ENCODE results near the gene KISS1R. TPM values are rescaled to one million over a fixed set of nuclear protein-coding genes. Genes with fewer than 3 reads are reported as not detected.

KISS1R gene
- total RNA-seq, 4 donors from 2014 or later, result 0.29 TPM; not detected in 3

DNA sequence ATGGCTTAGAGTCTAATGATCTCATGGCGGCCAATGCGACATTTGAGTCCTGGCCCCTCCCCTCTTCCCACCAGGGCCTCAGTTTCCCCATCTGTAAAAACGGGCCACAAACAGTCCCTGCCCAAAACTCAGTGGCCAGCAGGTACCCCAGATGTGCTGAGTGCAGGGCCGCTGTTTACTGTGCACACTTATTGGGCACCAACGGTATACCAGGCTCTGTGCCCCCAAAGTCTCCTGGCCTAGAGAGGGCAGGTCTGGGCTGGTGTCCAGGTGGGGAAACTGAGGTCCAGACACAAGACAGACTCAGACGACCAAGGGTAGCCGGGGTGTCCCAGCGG is 43.4 kb downstream of the KISS1R start:
- H3K4me1 ChIP-seq, result peaks cover 5% of the 10 kb centered on the region
- no peak overlapping the region for H3K4me3 ChIP-seq
- H3K27ac ChIP-seq, result no peak overlapping the region
- peaks cover 10% of the 10 kb centered on the region for H3K36me3 ChIP-seq
- DNase-seq (ENCODE audit: low spot score in 2 of 2), result no peak
- no peak for TF ChIP-seq POLR2AphosphoS5 (IDR thresholded peaks at IDR 0.05)
- TF ChIP-seq EP300 (IDR thresholded peaks at IDR 0.05), result no peak
- no peak for TF ChIP-seq POLR2A (IDR thresholded peaks at IDR 0.05)
- TF ChIP-seq, protein P1, sequence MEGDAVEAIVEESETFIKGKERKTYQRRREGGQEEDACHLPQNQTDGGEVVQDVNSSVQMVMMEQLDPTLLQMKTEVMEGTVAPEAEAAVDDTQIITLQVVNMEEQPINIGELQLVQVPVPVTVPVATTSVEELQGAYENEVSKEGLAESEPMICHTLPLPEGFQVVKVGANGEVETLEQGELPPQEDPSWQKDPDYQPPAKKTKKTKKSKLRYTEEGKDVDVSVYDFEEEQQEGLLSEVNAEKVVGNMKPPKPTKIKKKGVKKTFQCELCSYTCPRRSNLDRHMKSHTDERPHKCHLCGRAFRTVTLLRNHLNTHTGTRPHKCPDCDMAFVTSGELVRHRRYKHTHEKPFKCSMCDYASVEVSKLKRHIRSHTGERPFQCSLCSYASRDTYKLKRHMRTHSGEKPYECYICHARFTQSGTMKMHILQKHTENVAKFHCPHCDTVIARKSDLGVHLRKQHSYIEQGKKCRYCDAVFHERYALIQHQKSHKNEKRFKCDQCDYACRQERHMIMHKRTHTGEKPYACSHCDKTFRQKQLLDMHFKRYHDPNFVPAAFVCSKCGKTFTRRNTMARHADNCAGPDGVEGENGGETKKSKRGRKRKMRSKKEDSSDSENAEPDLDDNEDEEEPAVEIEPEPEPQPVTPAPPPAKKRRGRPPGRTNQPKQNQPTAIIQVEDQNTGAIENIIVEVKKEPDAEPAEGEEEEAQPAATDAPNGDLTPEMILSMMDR (IDR thresholded peaks at IDR 0.05), result no peak
- H3K9me3 ChIP-seq, result no peaks in the 10 kb centered on the region
- no peaks in the 10 kb centered on the region for H3K27me3 ChIP-seq
- 74% methylated on average over 5 of the region's 8 CpGs for WGBS

DNA sequence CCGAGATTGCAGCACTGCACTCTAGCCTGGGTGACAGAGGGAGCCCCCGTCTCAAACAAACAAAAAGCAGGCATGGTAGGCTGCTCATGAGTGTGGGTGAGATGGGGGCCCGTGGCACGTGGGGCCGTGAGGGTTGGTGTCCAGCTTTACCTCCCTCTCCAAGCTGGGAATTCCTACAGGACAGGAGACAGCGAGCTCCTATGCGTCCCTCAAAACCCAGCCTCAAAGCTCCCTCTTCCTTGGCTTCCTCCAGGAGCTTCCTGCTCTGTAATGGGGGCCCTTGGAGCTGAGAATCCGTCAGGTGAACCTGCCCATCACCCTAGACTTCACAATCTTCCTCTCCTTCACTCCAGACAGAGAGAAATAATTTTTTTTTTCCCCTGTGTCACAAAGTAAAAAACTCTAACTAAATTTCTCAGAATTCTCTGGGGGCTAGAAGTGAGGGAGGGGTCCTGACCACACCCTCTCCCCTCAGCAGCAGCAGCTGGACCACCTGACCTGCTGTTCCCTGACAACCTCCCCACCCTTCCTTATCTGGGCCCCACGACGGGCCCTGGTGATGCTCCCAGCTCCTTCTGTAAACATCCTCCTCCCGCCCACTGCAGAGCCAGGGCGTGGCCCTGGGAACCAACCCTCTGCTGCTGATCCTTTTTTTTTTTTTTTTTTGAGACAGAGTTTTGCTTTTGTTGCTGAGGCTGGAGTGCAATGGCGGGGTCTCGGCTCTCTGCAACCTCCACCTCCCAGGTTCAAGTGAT is 44.9 kb downstream of the KISS1R start:
- Histone ChIP-seq H3K4me1 (peaks cover 5% of the 10 kb centered on the region), H3K27me3 (no peaks in the 10 kb centered on the region), H3K9me3 (no peaks in the 10 kb centered on the region), H3K4me3 (no peak overlapping the region), H3K36me3 (peaks cover 17% of the 10 kb centered on the region), H3K27ac (no peak overlapping the region)
- 72% methylated on average over 13 of the region's 14 CpGs for WGBS
- DNase-seq (ENCODE audit: low spot score in 2 of 2), result no peak
- TF ChIP-seq EP300 (IDR thresholded peaks at IDR 0.05), result no peak
- TF ChIP-seq, protein P1 (IDR thresholded peaks at IDR 0.05), result no peak
- TF ChIP-seq POLR2AphosphoS5 (IDR thresholded peaks at IDR 0.05), result no peak
- TF ChIP-seq POLR2A (IDR thresholded peaks at IDR 0.05), result no peak

DNA sequence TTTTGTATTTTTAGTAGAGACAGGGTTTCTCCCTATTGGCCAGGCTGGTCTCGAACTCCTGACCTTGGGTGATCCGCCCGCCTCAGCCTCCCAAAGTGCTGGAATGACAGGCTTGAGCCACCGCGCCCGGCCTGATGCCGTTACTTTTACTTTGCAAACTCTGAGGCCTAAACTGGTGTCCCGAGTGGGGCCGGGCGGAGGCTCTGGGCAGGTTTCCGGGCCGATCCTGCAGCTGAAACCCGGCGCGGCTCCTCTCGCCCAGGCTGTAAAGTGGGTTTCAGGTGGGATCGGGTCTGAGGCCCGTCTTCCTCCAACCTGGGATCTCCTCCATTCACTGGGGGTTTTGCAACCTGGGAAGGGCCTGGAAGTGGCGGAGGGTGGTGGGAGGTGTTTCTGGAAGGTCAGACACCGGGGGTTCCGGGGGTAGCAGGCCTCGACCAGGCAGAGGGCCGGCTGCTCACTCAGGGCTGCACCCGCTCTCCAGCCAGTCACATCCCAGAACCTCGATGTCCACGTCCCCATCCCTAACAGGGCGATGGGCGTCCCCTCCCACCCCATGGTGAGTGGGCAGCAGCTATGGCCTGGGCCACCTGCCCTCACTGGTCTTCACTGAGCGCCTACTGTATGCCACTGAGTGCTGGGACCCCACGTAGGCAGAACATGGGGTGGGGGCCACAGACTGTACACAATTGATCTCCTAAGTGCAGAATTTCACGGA is 45.7 kb downstream of the KISS1R start:
- Histone ChIP-seq H3K9me3 (no peaks in the 10 kb centered on the region), H3K4me1 (peaks cover 5% of the 10 kb centered on the region), H3K27ac (no peak overlapping the region), H3K4me3 (no peak overlapping the region), H3K36me3 (peaks cover 23% of the 10 kb centered on the region), H3K27me3 (no peaks in the 10 kb centered on the region)
- no peak for DNase-seq (ENCODE audit: low spot score in 2 of 2)
- TF ChIP-seq, protein P1 (IDR thresholded peaks at IDR 0.05), result no peak
- no peak for TF ChIP-seq POLR2A (IDR thresholded peaks at IDR 0.05)
- no peak for TF ChIP-seq POLR2AphosphoS5 (IDR thresholded peaks at IDR 0.05)
- TF ChIP-seq EP300 (IDR thresholded peaks at IDR 0.05), result no peak
- WGBS, result 92% methylated on average over 15 of the region's 31 CpGs

DNA sequence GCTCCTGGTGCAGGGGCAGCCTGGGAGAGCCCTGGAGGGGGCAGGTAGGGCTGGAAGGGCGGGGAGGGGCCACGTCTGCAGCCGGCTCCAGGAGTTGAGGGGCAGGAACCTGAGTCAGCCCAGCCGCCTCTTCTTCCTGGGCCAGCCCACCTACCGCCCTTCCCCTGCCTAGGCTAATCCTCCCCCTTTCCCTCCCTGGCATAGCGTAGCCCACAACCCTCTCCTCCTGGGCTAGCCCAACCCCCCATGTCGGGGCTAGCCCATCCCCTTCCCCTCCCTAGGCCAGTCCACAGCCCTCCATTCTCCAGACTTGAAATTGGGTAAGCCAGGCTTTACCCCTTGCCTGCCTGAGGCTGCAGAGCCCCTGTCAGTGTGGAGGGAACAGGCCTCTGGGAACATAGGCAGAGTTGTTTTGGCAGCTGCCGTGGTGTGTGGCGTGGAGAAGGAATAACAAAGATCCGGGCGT is 46.4 kb downstream of the KISS1R start:
- Histone ChIP-seq H3K27ac (no peak overlapping the region), H3K9me3 (no peaks in the 10 kb centered on the region)

More for the DNA sequence above, 46.4 kb downstream of the KISS1R start:
- no peak for TF ChIP-seq POLR2AphosphoS5 (IDR thresholded peaks at IDR 0.05)
- TF ChIP-seq POLR2A (IDR thresholded peaks at IDR 0.05), result no peak
- TF ChIP-seq EP300 (IDR thresholded peaks at IDR 0.05), result no peak
- TF ChIP-seq, protein P1 (IDR thresholded peaks at IDR 0.05), result no peak
- WGBS, result 82% methylated on average over 9 of the region's 11 CpGs
- no peak for DNase-seq (ENCODE audit: low spot score in 2 of 2)
- Histone ChIP-seq H3K27me3 (no peaks in the 10 kb centered on the region), H3K36me3 (peaks cover 27% of the 10 kb centered on the region), H3K4me1 (peaks cover 5% of the 10 kb centered on the region), H3K4me3 (no peak overlapping the region)

All from suprapubic skin (tissue), 4 donors.